HG02943 (cell line): ENCODE results near the gene KDM4B.

ENCODE experiments used
- ATAC-seq: cut with Tn5 transposase; IDR thresholded peaks from one replicate; pipeline ENCODE4 v1.9.1; 2021; ENCODE audit warnings: mild to moderate bottlenecking, low read depth, moderate library complexity; ENCODE audit not compliant: unreplicated experiment

Gene KDM4B

DNA sequence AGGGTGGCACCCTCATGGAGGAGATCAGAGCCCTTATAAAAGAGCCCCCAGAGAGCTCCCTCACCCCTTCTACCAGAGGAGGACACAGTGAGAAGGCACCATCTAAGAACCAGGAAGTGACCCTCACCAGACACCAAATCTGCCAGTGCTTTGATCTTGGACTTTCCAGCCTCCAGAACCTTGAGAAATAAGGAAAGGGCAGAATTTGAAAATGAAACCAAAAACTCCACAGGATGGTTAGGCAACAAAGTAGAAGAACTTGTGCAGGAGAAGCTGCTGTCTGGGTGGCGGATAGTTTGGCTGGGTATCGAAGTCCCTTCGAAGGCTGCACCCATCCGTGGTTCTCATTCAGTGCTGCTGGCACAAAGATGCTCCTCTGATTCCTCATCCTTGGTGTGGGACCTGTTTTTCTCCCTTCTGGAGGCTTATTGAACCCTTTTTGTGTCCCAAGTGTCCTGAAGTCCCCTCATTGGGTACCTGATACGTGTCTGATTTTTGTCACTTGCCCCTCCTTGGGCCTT is 130.8 kb downstream of the KDM4B start:
- no peak for ATAC-seq

GRCh38 chr19:5101871-5102270 is 133.0 kb downstream of the KDM4B start:
- ATAC-seq, result no peak

DNA sequence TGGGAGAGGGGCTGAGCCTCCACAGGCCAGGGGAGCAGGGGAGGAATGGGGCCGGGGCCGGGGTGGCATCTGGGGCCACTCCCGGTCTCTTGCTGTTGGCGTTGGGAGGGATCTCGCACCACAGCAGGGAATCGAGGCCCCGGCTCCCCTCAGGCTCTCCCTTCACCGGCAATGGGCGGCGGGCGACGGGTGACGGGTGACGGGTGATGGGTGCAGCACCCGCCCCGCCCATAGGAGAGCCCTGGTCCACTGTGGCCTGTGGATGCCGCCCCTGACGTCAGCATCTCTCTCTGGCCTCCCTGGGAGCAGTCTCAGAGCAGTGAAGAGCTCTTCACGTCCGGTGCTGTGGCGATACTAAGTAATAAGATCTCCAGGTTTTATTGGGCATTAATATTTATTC is 133.6 kb downstream of the KDM4B start:
- no peak for ATAC-seq

DNA sequence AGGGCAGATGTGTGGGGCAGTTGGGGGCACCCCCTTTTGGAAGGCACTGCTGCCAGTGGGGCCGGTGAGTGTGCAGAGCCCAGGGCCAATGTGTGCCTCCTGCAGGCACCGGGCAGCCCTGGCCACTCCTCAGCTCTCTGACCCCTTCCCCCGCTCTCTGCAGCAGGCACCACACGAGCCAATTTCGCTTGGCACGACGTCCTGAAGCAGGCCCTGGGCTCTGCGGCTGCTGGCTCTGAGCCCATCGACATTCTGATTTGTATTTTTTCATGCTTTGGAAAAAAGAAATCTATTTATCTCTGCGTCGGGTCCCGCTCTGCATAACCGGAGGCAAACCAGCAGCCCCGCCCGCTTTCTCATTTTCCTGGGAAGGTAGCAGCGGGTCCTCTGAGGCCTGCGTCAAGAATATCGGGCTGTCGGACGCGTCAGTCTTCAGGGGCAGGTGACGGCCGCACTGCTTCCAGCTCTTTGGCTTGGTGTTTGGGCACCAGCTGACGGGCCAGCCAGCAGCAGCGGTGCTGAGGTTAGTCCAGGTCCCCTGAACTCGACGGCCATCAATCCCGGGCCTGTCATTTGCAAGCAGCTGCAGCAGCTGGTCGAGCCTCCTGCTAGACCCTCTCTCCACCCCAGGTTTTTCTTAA is 134.3 kb downstream of the KDM4B start:
- ATAC-seq, result no peak

DNA sequence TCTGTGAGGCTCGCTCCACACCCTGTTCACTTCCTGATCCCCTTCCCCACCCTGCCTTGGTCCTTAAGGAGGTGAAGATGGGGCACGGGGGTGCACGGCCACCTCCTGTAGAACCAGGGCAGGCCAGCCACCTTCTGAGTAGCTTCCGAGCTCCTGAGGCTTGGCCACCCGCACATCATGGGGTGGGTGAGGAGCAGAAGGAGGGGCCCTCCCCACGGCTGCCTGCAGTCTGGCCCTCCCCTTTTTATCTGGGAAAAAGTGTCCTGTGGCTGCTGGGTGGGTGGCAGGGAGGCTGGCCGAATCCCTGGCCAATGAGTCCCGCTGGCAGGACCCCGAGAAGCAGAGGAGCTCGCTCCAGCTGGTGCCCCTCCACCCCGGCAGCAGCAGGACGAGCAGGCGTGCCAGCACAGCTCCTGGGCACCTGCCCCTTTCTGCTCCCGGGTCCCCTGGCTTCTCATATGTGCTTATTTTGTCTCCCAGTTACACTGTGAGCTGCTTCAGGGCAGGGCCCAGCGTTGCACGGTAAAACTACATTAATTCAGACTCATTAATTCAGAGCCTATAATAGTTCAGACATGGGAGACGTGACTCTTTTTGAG is 135.0 kb downstream of the KDM4B start:
- ATAC-seq, result no peak

GRCh38 chr19:5104871-5105351 is 136.0 kb downstream of the KDM4B start:
- no peak for ATAC-seq

DNA sequence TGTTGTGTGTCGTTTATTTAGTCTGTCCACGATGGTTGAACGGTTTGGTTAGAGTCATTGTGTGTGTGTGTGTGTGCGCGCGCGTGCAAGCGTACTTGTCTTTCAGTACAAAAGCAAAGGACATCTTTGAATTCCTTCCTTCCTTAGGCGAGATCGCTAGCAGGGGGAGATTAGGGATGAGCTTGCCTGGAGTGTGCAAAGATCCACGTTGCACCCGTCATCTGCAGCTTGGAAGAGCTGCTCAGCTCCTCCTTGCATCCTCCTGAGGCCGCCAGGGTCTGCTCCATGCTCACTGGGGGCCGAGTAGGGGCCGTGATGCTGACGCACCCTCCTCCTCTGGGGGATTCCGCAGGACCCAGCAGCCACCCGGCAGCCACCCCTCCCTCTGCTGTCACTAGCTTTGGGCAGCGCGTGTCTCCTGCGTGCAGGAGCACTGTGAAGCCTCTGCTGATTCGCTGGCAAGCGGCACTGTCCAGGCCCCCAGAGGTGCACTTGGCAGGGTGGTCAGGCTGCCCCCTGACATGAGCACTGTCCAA is 137.3 kb downstream of the KDM4B start:
- ATAC-seq, result no peak

GRCh38 chr19:5106971-5107370 is 138.1 kb downstream of the KDM4B start:
- no peak for ATAC-seq

DNA sequence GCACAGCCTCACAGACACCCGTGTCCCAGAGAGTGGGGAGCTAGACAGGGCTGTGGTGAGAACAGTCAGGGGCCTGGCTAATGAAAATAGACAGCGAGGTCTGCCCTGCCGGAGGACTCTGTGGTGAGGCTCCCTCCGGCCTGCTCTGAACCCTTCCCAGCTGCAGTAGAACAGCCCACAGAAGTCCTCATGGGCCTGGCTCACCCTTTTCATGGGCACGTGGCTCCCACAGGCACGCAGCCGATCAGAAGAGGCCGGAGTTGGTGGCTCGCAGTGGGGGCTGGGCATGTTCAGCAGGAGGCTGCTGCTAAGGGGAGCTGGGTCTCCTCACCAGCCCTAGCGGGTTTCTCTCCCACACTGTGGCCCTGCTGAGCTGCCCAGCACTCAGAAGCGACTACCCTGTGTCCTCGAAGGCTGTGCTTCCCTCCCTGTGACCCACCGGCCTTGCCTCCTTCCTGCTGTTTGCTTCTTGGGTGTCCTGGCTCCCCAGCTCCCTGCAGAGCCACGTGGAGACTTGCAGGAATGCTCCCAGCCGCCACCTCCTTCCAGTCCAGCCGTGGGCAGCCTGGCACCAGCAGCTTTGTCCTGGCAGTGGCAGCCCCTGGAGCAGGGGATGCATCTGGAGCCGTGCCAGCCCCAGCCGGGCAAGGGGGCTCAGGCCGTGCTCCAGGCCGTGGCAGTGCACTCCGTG is 138.7 kb downstream of the KDM4B start:
- no peak for ATAC-seq

- ATAC-seq, result no peak
Observed at GRCh38 chr19:5108123-5108596, 139.2 kb downstream of the KDM4B start.

DNA sequence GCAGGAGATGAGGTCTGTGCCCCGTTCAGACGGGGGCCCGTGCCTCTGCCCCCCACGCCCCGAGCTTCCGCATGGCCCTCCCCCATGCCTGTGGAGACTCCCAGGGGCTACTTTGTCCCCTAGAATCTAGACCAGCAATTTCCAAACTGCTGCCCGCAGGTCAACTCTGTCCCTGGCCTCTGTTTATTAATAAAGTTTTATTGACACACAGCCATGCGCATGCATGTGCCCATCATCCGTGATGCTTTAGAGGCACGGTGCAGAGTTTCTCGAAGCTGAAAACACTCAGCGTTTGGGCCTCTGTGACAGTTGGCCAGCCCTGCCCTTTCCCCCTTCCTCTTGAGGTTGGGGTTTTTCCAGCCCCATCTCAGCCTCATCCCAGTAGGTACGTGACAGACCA is 140.0 kb downstream of the KDM4B start:
- no peak for ATAC-seq

- ATAC-seq, result no peak
Observed at GRCh38 chr19:5109560-5109959, 140.6 kb downstream of the KDM4B start.

- no peak for ATAC-seq
Observed at GRCh38 chr19:5110546-5110945, 141.6 kb downstream of the KDM4B start.

GRCh38 chr19:5111051-5111450 is 142.1 kb downstream of the KDM4B start:
- no peak for ATAC-seq

GRCh38 chr19:5112175-5112574 is 143.3 kb downstream of the KDM4B start:
- ATAC-seq, result no peak

GRCh38 chr19:5112681-5113575 is 144.0 kb downstream of the KDM4B start:
- no peak for ATAC-seq

- ATAC-seq, result no peak
Observed at GRCh38 chr19:5113633-5114586, 145.0 kb downstream of the KDM4B start.

GRCh38 chr19:5114727-5115126 is 145.8 kb downstream of the KDM4B start:
- no peak for ATAC-seq

- no peak for ATAC-seq
Observed at GRCh38 chr19:5115351-5115750, 146.4 kb downstream of the KDM4B start.
